Measurements from ENCODE around the gene WHRN. TPM values are rescaled to one million over a fixed set of nuclear protein-coding genes. Genes with fewer than 3 reads are reported as not detected.

Gene WHRN
- total RNA-seq, 2 experiments from 2014 or later, result 0.19 to 2.1 TPM

- ChIA-PET POLR2A (no interaction called here), CTCF (ENCODE audit: unreplicated experiment) (no interaction called here)
- Histone ChIP-seq H3K79me2 (ENCODE audit: insufficient read depth, low read depth, low read length) (no peaks in the 10 kb centered on the region), H4K20me1 (ENCODE audit: insufficient read depth, low read length) (no peaks in the 10 kb centered on the region), H3K4me3 (ENCODE audit: low read depth, low read length, poor library complexity, severe bottlenecking) (no peak overlapping the region), H3K4me1 (ENCODE audit: insufficient read depth, low read length, poor library complexity, severe bottlenecking) (peaks cover 8% of the 10 kb centered on the region), H3K9me3 (ENCODE audit: low read length) (no peaks in the 10 kb centered on the region), H2AFZ (ENCODE audit: low read length) (no peak overlapping the region), H3K9me2 (ENCODE audit: insufficient read depth, low read length) (no peaks in the 10 kb centered on the region), H3K36me3 (ENCODE audit: insufficient read depth, low read length) (no peaks in the 10 kb centered on the region), H3K27ac (ENCODE audit: low read depth, low read length, poor library complexity, severe bottlenecking) (no peak overlapping the region), H3K4me2 (ENCODE audit: low read length) (no peak overlapping the region)
- intact Hi-C loops (cut with micrococcal nuclease; ENCODE audit: unreplicated experiment), result no loop called here
- DNase-seq (ENCODE audit: low spot score), result no peak
- no TSS peak for BruUV-seq (replicated peaks)
- TF ChIP-seq EZH2phosphoT487 (IDR thresholded peaks at IDR 0.05; ENCODE audit: borderline replicate concordance, low read depth, low read length) (no peak), CTCF (conservative IDR thresholded peaks at IDR 0.05; ENCODE audit: low read length) (no peak)
Measured at GRCh38 chr9:114464281-114465051, 40.8 kb downstream of the WHRN start.

- H3K27ac ChIP-seq (ENCODE audit: low read depth, low read length, poor library complexity, severe bottlenecking), result no peak overlapping the region
- TF ChIP-seq EZH2phosphoT487 (IDR thresholded peaks at IDR 0.05; ENCODE audit: borderline replicate concordance, low read depth, low read length) (no peak), CTCF (conservative IDR thresholded peaks at IDR 0.05; ENCODE audit: low read length) (no peak)
Measured at GRCh38 chr9:114462791-114463190, 42.5 kb downstream of the WHRN start.

GRCh38 chr9:114461468-114461867, 43.8 kb downstream of the WHRN start:
- no peaks in the 10 kb centered on the region for H3K9me2 ChIP-seq (ENCODE audit: insufficient read depth, low read length)
- H4K20me1 ChIP-seq (ENCODE audit: insufficient read depth, low read length), result no peaks in the 10 kb centered on the region
- TF ChIP-seq CTCF (conservative IDR thresholded peaks at IDR 0.05; ENCODE audit: low read length), result no peak
- TF ChIP-seq EZH2phosphoT487 (IDR thresholded peaks at IDR 0.05; ENCODE audit: borderline replicate concordance, low read depth, low read length), result no peak
- no peak overlapping the region for H2AFZ ChIP-seq (ENCODE audit: low read length)
- POLR2A ChIA-PET, result no interaction called here
- DNase-seq (ENCODE audit: low spot score), result peak; percentile 27
- no peak overlapping the region for H3K4me3 ChIP-seq (ENCODE audit: low read depth, low read length, poor library complexity, severe bottlenecking)
- intact Hi-C loops (cut with micrococcal nuclease; ENCODE audit: unreplicated experiment), result no loop called here
- no TSS peak for BruUV-seq (replicated peaks)
- H3K36me3 ChIP-seq (ENCODE audit: insufficient read depth, low read length), result no peaks in the 10 kb centered on the region
- H3K4me2 ChIP-seq (ENCODE audit: low read length), result peak overlapping the region; percentile 6; the same call in 1 of the 2 replicates
- H3K9me3 ChIP-seq (ENCODE audit: low read length), result no peaks in the 10 kb centered on the region
- no peak overlapping the region for H3K27ac ChIP-seq (ENCODE audit: low read depth, low read length, poor library complexity, severe bottlenecking)
- CTCF ChIA-PET (ENCODE audit: unreplicated experiment), result no interaction called here
- peaks cover 8% of the 10 kb centered on the region for H3K4me1 ChIP-seq (ENCODE audit: insufficient read depth, low read length, poor library complexity, severe bottlenecking)
- no peaks in the 10 kb centered on the region for H3K79me2 ChIP-seq (ENCODE audit: insufficient read depth, low read depth, low read length)

More at GRCh38 chr9:114462791-114463190, 42.5 kb downstream of the WHRN start:
- no peak overlapping the region for H2AFZ ChIP-seq (ENCODE audit: low read length)
- H3K4me3 ChIP-seq (ENCODE audit: low read depth, low read length, poor library complexity, severe bottlenecking), result no peak overlapping the region
- H3K4me2 ChIP-seq (ENCODE audit: low read length), result no peak overlapping the region
- H3K4me1 ChIP-seq (ENCODE audit: insufficient read depth, low read length, poor library complexity, severe bottlenecking), result peaks cover 8% of the 10 kb centered on the region
- H3K9me3 ChIP-seq (ENCODE audit: low read length), result no peaks in the 10 kb centered on the region
- no peaks in the 10 kb centered on the region for H3K79me2 ChIP-seq (ENCODE audit: insufficient read depth, low read depth, low read length)
- no peaks in the 10 kb centered on the region for H3K9me2 ChIP-seq (ENCODE audit: insufficient read depth, low read length)
- ChIA-PET CTCF (ENCODE audit: unreplicated experiment) (no interaction called here), POLR2A (interaction anchor here (1.1 to 1.2 kb wide), 2 partner anchors 11 to 12 kb away, joined by 3 to 4 read pairs; no protein-coding TSS in a partner anchor)
- no peak for DNase-seq (ENCODE audit: low spot score)
- no peaks in the 10 kb centered on the region for H4K20me1 ChIP-seq (ENCODE audit: insufficient read depth, low read length)
- no peaks in the 10 kb centered on the region for H3K36me3 ChIP-seq (ENCODE audit: insufficient read depth, low read length)
- intact Hi-C loops (cut with micrococcal nuclease; ENCODE audit: unreplicated experiment), result no loop called here
- no TSS peak for BruUV-seq (replicated peaks)

Data from OCI-LY7 (cell line).